WTC11 (cell line): ENCODE measurements around the gene STAP2. TPM values are rescaled to one million over a fixed set of nuclear protein-coding genes. Genes with fewer than 3 reads are reported as not detected.

Experiments used
- ATAC-seq: fragments of 200-7000 bp; cut with Tn5 transposase; 2 replicates; pipeline ENCODE4 v1.10.0; 2021; ENCODE audit warnings: mild to moderate bottlenecking, moderate library complexity
- Bru-seq: library from RNA; stranded (reverse); fragments of 400-500 nt; gene quantifications from one replicate; lab custom pipeline; 2021; lab: Mats Ljungman, UMichigan
- CTCF ChIA-PET: fragments of 300-600 bp; sonication (Branson Sonifier 250); formaldehyde crosslinking; loops from one replicate; lab custom pipeline; 2021; ENCODE audit warnings: antibody characterized with exemption; lab: Charles Lee
- POLR2A ChIA-PET: fragments of 350-600 bp; sonication (Branson Sonifier 250); formaldehyde crosslinking; loops from one replicate; lab custom pipeline; 2021; ENCODE audit warnings: antibody characterized with exemption; lab: Charles Lee
- DNase-seq: peaks from one replicate; pipeline ENCODE4 v3.0.0; 2021; ENCODE audit warnings: low spot score
- H3K27ac Mint-ChIP-seq: 2 replicates; pipeline ENCODE4 v1.8.0; 2021; ENCODE audit warnings: mixed read lengths
- H3K27me3 Mint-ChIP-seq: 2 replicates; pipeline ENCODE4 v1.8.0; 2021; ENCODE audit warnings: low read depth, mild to moderate bottlenecking, moderate library complexity, mixed read lengths
- H3K36me3 Mint-ChIP-seq: 2 replicates; pipeline ENCODE4 v1.8.0; 2021; ENCODE audit warnings: mixed read lengths
- H3K4me1 Mint-ChIP-seq: 2 replicates; pipeline ENCODE4 v1.8.0; 2022; ENCODE audit warnings: mixed read lengths
- H3K4me3 Mint-ChIP-seq: 2 replicates; pipeline ENCODE4 v1.8.0; 2021; ENCODE audit warnings: mild to moderate bottlenecking, moderate library complexity, mixed read lengths
- H3K9me3 Mint-ChIP-seq: 2 replicates; pipeline ENCODE4 v1.8.0; 2021; ENCODE audit warnings: mixed read lengths
- ETV6 ChIP-seq: sonication (generic); formaldehyde crosslinking; IDR thresholded peaks from 2 replicates; pipeline ENCODE4 v1.8.1; 2022; ENCODE audit warnings: mild to moderate bottlenecking, missing genetic modification reagents
- GABPB1 ChIP-seq: sonication (generic); formaldehyde crosslinking; IDR thresholded peaks from 2 replicates; pipeline ENCODE4 v1.8.1; 2023; ENCODE audit warnings: mild to moderate bottlenecking, missing genetic modification reagents
- JUN ChIP-seq: sonication (generic); formaldehyde crosslinking; IDR thresholded peaks from 2 replicates; pipeline ENCODE4 v1.8.0; 2023; ENCODE audit warnings: mild to moderate bottlenecking, missing genetic modification reagents
- MXD4 ChIP-seq: fragments of 250-450 bp; sonication (Bioruptor Pico); IDR thresholded peaks from 2 replicates; pipeline ENCODE4 v1.8.0; 2021; ENCODE audit warnings: mild to moderate bottlenecking, moderate library complexity, borderline replicate concordance
- MYBL2 ChIP-seq: sonication (generic); formaldehyde crosslinking; IDR thresholded peaks from 2 replicates; pipeline ENCODE4 v1.8.1; 2023; ENCODE audit warnings: mild to moderate bottlenecking, moderate library complexity, missing genetic modification reagents
- NFATC4 ChIP-seq: fragments of 250-450 bp; sonication (Bioruptor Pico); IDR thresholded peaks from 2 replicates; pipeline ENCODE4 v1.9.0; 2021; ENCODE audit warnings: mild to moderate bottlenecking
- PRDM15 ChIP-seq: sonication (generic); formaldehyde crosslinking; IDR thresholded peaks from 2 replicates; pipeline ENCODE4 v1.8.0; 2022; ENCODE audit warnings: missing genetic modification reagents
- SMAD4 ChIP-seq: sonication (generic); formaldehyde crosslinking; IDR thresholded peaks from 2 replicates; pipeline ENCODE4 v1.8.0; 2022; ENCODE audit warnings: mild to moderate bottlenecking, missing genetic modification reagents
- TEAD1 ChIP-seq: sonication (generic); formaldehyde crosslinking; IDR thresholded peaks from 2 replicates; pipeline ENCODE4 v1.8.0; 2022; ENCODE audit warnings: mild to moderate bottlenecking, missing genetic modification reagents
- TEAD4 ChIP-seq: sonication (generic); formaldehyde crosslinking; IDR thresholded peaks from 2 replicates; pipeline ENCODE4 v1.8.0; 2022; ENCODE audit warnings: mild to moderate bottlenecking, missing genetic modification reagents
- ZMAT4 ChIP-seq: fragments of 250-450 bp; sonication (Bioruptor Pico); IDR thresholded peaks from 2 replicates; pipeline ENCODE4 v1.9.0; 2021; ENCODE audit warnings: mild to moderate bottlenecking
- ZNF121 ChIP-seq: sonication (generic); formaldehyde crosslinking; IDR thresholded peaks from 2 replicates; pipeline ENCODE4 v1.8.0; 2023; ENCODE audit warnings: missing genetic modification reagents
- ZNF219 ChIP-seq: sonication (generic); formaldehyde crosslinking; IDR thresholded peaks from 2 replicates; pipeline ENCODE4 v1.8.0; 2023; ENCODE audit warnings: missing genetic modification reagents, mild to moderate bottlenecking, borderline replicate concordance
- long read RNA-seq, 3 experiments: library from RNA in 1 of 3; library from capped mRNA in 1 of 3; library from polyadenylated mRNA in 1 of 3; unstranded in 2 of 3; stranded (forward) in 1 of 3; transcript quantifications; one replicate each; pipeline ENCODE4 v2.0.0, GENCODE V29; 2021
- total RNA-seq: library from RNA; stranded (reverse); gene quantifications from 3 replicates; pipeline ENCODE4 v1.2.3, GENCODE V29; 2021

STAP2 gene
- 18.2 to 21.1 TPM (median 20.2 TPM) in 3 replicates for total RNA-seq
- percentile 32 among the genes with signal in this experiment for Bru-seq, nascent RNA
- long read RNA-seq, experiment 1, transcript STAP2-206 (13 exons, 1,508 nt) = minor isoform, 5 of 32 reads
- long read RNA-seq, experiment 1, transcript STAP2-201 (13 exons, 1,426 nt) = major isoform, 15 of 32 reads
- long read RNA-seq, experiment 1, partial matches to known transcripts = 2 of 32 reads
- long read RNA-seq, experiment 1, other reads (novel, unspliced or antisense) = 10 of 32 reads
- long read RNA-seq, experiment 2, transcript STAP2-201 (13 exons, 1,426 nt) = major isoform, 11 of 21 reads
- long read RNA-seq, experiment 2, partial matches to known transcripts = 5 of 21 reads
- long read RNA-seq, experiment 2, other reads (novel, unspliced or antisense) = 5 of 21 reads
- long read RNA-seq, experiment 3, transcript STAP2-201 (13 exons, 1,426 nt) = major isoform, 22 of 40 reads
- long read RNA-seq, experiment 3, partial matches to known transcripts = 2 of 40 reads
- long read RNA-seq, experiment 3, other reads (novel, unspliced or antisense) = 15 of 40 reads

- DNase-seq (peak; percentile 52), ATAC-seq (no peak)
- Mint-ChIP-seq H3K4me1 (peaks cover 15% of the 10 kb centered on the region), H3K36me3 (peaks cover 18% of the 10 kb centered on the region), H3K9me3 (peaks cover 16% of the 10 kb centered on the region), H3K27ac (peak within 1 kb of the TSS; percentile 65), H3K27me3 (peaks cover 23% of the 10 kb centered on the region), H3K4me3 (peak within 1 kb of the TSS; percentile 67)
- ChIA-PET CTCF (interaction anchor here (0.6 to 3.9 kb wide), 6 partner anchors 14 to 185 kb away, joined by 3 to 29 read pairs (median 4); no protein-coding TSS in a partner anchor), POLR2A (interaction anchor here (1.0 kb wide), 1 partner anchor 11 kb away, joined by 4 read pairs; no protein-coding TSS in a partner anchor)
- TF ChIP-seq MYBL2 = no peak
- TF ChIP-seq JUN (CRISPR knock-in tag) = no peak
Measured at GRCh38 chr19:4338441-4339355, at the start of gene STAP2. TSS of gene STAP2 (minus strand) at chr19:4338827. CDS start at chr19:4338753, 74 bp downstream.

- DNase-seq = no peak
- Mint-ChIP-seq H3K4me1 (peaks cover 30% of the 10 kb centered on the region), H3K27me3 (no peaks in the 10 kb centered on the region; the same call in 1 of the 2 replicates), H3K27ac (no peak overlapping the region), H3K4me3 (no peak overlapping the region), H3K36me3 (peaks cover 3% of the 10 kb centered on the region), H3K9me3 (no peaks in the 10 kb centered on the region)
- ChIA-PET POLR2A (no interaction called here), CTCF (interaction anchor here (0.7 to 2.1 kb wide), 5 partner anchors 14 to 119 kb away, joined by 3 to 5 read pairs (median 3); partner anchors contain the start of gene SH3GL1)
- ATAC-seq = no peak
- no peak for TF ChIP-seq ZNF219 (CRISPR knock-in tag)
- TF ChIP-seq ZNF121 (CRISPR knock-in tag) = 0 out of 2 replicates have a peak, but pooled peaks have one; percentile 22
Measured at GRCh38 chr19:4386041-4386782, 47.6 kb upstream of the STAP2 start.

GRCh38 chr19:4385291-4386040, 46.8 kb upstream of the STAP2 start:
- ChIA-PET POLR2A (interaction anchor here (0.5 kb wide), 1 partner anchor 117 kb away, joined by 3 read pairs; no protein-coding TSS in a partner anchor), CTCF (interaction anchor here (0.6 to 2.1 kb wide), 5 partner anchors 22 to 118 kb away, joined by 3 to 5 read pairs (median 4); no protein-coding TSS in a partner anchor)
- no peak overlapping the region for H3K4me3 Mint-ChIP-seq
- H3K27ac Mint-ChIP-seq = no peak overlapping the region
- no peak for TF ChIP-seq PRDM15 (CRISPR knock-in tag)
- peaks cover 3% of the 10 kb centered on the region for H3K36me3 Mint-ChIP-seq
- peaks cover 25% of the 10 kb centered on the region for H3K4me1 Mint-ChIP-seq
- no peak for ATAC-seq
- DNase-seq = no peak
- no peaks in the 10 kb centered on the region; the same call in 1 of the 2 replicates for H3K27me3 Mint-ChIP-seq
- H3K9me3 Mint-ChIP-seq = no peaks in the 10 kb centered on the region

GRCh38 chr19:4380254-4380727, 41.7 kb upstream of the STAP2 start:
- POLR2A ChIA-PET = no interaction called here
- H3K27me3 Mint-ChIP-seq = no peaks in the 10 kb centered on the region
- H3K36me3 Mint-ChIP-seq = no peaks in the 10 kb centered on the region
- H3K4me3 Mint-ChIP-seq = no peak overlapping the region
- ATAC-seq (no peak), DNase-seq (no peak)
- CTCF ChIA-PET = interaction anchor here (0.6 to 1.2 kb wide), 3 partner anchors 10 to 20 kb away, joined by 3 to 6 read pairs (median 3); partner anchors contain the start of gene SH3GL1
- peak overlapping the region; percentile 89 for H3K27ac Mint-ChIP-seq
- no peaks in the 10 kb centered on the region for H3K9me3 Mint-ChIP-seq
- peaks cover 40% of the 10 kb centered on the region for H3K4me1 Mint-ChIP-seq
- TF ChIP-seq PRDM15 (CRISPR knock-in tag) = no peak
- TF ChIP-seq TEAD1 (CRISPR knock-in tag) = no peak
- TF ChIP-seq ZNF121 (CRISPR knock-in tag) = no peak
- TF ChIP-seq ZMAT4 (CRISPR knock-in tag) = no peak
- no peak for TF ChIP-seq TEAD4 (CRISPR knock-in tag)
- TF ChIP-seq ETV6 = no peak
- no peak for TF ChIP-seq MXD4 (CRISPR knock-in tag)
- TF ChIP-seq JUN (CRISPR knock-in tag) = no peak
- no peak for TF ChIP-seq SMAD4 (CRISPR knock-in tag)
- no peak for TF ChIP-seq GABPB1 (CRISPR knock-in tag)
- TF ChIP-seq NFATC4 = no peak
